Measurements from ENCODE around the gene BSCL2. TPM values are rescaled to one million over a fixed set of nuclear protein-coding genes. Genes with fewer than 3 reads are reported as not detected.
"Not testable (repeated sequence)": the region's sequence is repeated elsewhere in the genome, so short reads cannot be mapped to it uniquely, and the experiment has no call there.

Gene BSCL2
- total and polyA plus RNA-seq, 4 donors, result 147 to 261 (median 201) TPM

- no peak for DNase-seq (ENCODE audit: low read depth in 4 of 6, low spot score in 6 of 6)
- peak overlapping the region; percentile 83 for H3K4me3 ChIP-seq (ENCODE audit: low read depth, low read length)
- H3K9me3 ChIP-seq (ENCODE audit: control insufficient read depth, insufficient read depth, low read length), result no peaks in the 10 kb centered on the region
- peaks cover 38% of the 10 kb centered on the region for H3K36me3 ChIP-seq (ENCODE audit: control insufficient read depth, insufficient read depth, low read length)
- H3K27me3 ChIP-seq (ENCODE audit: control insufficient read depth, insufficient read depth, low read length), result no peaks in the 10 kb centered on the region
- H3K4me1 ChIP-seq (ENCODE audit: control insufficient read depth, insufficient read depth, low read length), result peaks cover 46% of the 10 kb centered on the region
- peak overlapping the region; percentile 98 for H3K27ac ChIP-seq (ENCODE audit: low read depth, low read length)
- 81% methylated on average over 5 of the region's 7 CpGs for WGBS (ENCODE audit: insufficient coverage)
Observed at GRCh38 chr11:62710001-62710345, 2.7 kb upstream of the BSCL2 start.

DNA sequence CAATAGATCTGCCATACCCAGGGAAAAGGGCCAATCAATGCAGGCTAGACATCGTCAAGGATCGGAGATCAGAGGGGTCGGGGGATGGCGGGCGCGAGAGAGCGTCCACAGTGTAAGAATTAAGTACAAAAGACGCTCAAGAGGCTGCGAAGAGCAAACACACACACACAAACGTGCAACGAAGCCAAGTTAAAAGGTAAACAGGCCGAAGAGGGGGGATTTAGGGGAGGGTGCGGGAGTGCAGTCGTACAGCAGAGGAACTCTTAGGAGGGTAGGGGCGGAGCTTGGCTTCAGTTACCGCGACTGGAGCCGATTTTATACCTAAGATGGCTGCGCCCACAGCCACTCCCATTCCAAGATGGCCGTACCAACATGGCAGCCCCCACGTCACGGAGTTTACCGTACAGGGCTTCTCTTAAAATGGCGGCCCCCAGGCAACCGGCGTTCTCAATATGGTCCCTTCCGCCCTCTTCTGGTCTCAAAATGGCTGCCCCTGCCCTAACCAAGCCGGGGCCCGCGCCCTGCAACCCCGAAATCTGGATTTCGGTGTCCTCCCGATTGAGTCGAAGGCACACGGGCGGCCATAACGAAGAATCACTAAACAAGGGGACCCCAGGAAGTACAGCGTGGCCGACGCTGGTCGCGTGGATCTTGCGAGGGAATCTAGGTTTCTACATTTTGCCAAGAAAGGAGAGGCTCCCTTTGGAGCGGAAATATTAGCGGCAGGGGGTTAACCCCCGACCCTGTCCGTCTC lies 2.2 kb upstream of the BSCL2 start:
- H3K9me3 ChIP-seq (ENCODE audit: control insufficient read depth, insufficient read depth, low read length), result no peaks in the 10 kb centered on the region
- peak overlapping the region; percentile 83 for H3K4me3 ChIP-seq (ENCODE audit: low read depth, low read length)
- 2% methylated on average over 43 of the region's 47 CpGs for WGBS (ENCODE audit: insufficient coverage)
- DNase-seq (ENCODE audit: low read depth in 4 of 6, low spot score in 6 of 6), result peak; percentile 90 to 100 (median 99)
- peaks cover 37% of the 10 kb centered on the region for H3K36me3 ChIP-seq (ENCODE audit: control insufficient read depth, insufficient read depth, low read length)
- no peaks in the 10 kb centered on the region for H3K27me3 ChIP-seq (ENCODE audit: control insufficient read depth, insufficient read depth, low read length)
- H3K4me1 ChIP-seq (ENCODE audit: control insufficient read depth, insufficient read depth, low read length), result peaks cover 47% of the 10 kb centered on the region
- peak overlapping the region; percentile 98 for H3K27ac ChIP-seq (ENCODE audit: low read depth, low read length)

DNA sequence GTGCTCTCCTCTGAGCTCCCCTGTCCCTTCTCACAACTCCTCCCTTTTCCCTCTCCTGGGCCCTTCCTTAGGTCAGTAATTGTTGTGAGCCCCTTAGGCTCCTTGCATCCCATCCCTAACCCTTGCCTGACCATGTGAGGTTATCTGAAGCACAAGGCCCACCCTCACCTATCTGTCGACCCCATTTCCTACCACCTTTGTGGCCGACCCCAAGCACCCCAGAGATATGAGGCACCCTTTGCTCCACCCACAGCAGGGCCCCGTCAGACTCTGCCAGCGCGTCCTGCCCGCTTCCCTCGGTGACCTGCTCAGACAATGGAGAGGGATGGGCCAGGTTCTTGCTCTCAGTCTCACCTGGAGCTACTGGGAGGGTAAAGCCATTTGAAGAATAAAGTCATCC lies 1.6 kb upstream of the BSCL2 start:
- Histone ChIP-seq H3K4me3 (ENCODE audit: low read depth, low read length) (peak overlapping the region; percentile 83), H3K9me3 (ENCODE audit: control insufficient read depth, insufficient read depth, low read length) (no peaks in the 10 kb centered on the region), H3K27ac (ENCODE audit: low read depth, low read length) (peak overlapping the region; percentile 98), H3K36me3 (ENCODE audit: control insufficient read depth, insufficient read depth, low read length) (peaks cover 36% of the 10 kb centered on the region), H3K27me3 (ENCODE audit: control insufficient read depth, insufficient read depth, low read length) (no peaks in the 10 kb centered on the region), H3K4me1 (ENCODE audit: control insufficient read depth, insufficient read depth, low read length) (peaks cover 47% of the 10 kb centered on the region)
- WGBS (ENCODE audit: insufficient coverage), result 3% methylated on average over 6 of the region's 7 CpGs
- DNase-seq (ENCODE audit: low read depth in 4 of 6, low spot score in 6 of 6), result no peak

DNA sequence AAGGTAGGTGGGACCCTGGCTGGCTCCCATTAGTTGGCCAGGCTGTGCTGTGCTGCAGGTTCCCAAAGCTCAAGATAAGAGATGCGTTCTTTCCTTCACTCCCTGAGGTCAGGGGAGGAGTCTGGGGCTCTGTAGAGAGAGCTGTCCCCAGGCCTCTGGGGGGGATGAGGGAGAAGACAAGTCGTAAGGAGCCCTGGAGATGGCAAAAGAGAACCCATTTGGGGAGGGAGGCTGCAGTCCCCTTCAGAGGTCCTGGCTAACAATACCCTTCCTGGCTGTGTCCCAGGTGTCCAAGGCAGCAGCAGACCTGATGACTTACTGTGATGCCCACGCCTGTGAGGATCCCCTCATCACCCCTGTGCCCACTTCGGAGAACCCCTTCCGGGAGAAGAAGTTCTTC lies 1.2 kb upstream of the BSCL2 start:
- H3K4me3 ChIP-seq (ENCODE audit: low read depth, low read length), result peak overlapping the region; percentile 83
- H3K4me1 ChIP-seq (ENCODE audit: control insufficient read depth, insufficient read depth, low read length), result peaks cover 47% of the 10 kb centered on the region
- DNase-seq (ENCODE audit: low read depth in 4 of 6, low spot score in 6 of 6), result peak in 1 of 6 donors; percentile 26
- 52% methylated on average over 4 of the region's 5 CpGs for WGBS (ENCODE audit: insufficient coverage)
- peak overlapping the region; percentile 98 for H3K27ac ChIP-seq (ENCODE audit: low read depth, low read length)
- H3K36me3 ChIP-seq (ENCODE audit: control insufficient read depth, insufficient read depth, low read length), result peaks cover 37% of the 10 kb centered on the region
- H3K9me3 ChIP-seq (ENCODE audit: control insufficient read depth, insufficient read depth, low read length), result no peaks in the 10 kb centered on the region
- no peaks in the 10 kb centered on the region for H3K27me3 ChIP-seq (ENCODE audit: control insufficient read depth, insufficient read depth, low read length)

DNA sequence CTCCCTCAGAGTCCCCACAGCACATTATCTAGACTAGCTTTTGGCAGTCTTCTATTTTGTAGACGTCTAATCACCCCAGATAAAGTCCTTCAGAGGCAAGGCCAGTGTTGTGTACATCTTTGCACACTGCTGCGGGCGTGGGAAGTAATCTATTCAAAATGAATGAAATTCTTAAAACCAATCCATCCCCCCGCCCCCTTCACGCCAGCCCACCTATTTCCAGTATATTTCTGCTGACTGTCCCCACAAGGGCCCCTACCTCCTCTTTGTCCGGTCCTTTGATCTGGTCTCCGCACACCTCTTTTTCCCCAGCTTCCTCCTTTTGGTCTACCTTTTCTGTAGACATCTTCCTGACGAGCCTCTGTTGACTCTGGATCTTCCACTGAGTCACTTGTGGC lies 375 bp downstream of the BSCL2 start:
- H3K4me1 ChIP-seq (ENCODE audit: control insufficient read depth, insufficient read depth, low read length), result peaks cover 47% of the 10 kb centered on the region
- 16% methylated on average over 5 of the region's 8 CpGs for WGBS (ENCODE audit: insufficient coverage)

DNA sequence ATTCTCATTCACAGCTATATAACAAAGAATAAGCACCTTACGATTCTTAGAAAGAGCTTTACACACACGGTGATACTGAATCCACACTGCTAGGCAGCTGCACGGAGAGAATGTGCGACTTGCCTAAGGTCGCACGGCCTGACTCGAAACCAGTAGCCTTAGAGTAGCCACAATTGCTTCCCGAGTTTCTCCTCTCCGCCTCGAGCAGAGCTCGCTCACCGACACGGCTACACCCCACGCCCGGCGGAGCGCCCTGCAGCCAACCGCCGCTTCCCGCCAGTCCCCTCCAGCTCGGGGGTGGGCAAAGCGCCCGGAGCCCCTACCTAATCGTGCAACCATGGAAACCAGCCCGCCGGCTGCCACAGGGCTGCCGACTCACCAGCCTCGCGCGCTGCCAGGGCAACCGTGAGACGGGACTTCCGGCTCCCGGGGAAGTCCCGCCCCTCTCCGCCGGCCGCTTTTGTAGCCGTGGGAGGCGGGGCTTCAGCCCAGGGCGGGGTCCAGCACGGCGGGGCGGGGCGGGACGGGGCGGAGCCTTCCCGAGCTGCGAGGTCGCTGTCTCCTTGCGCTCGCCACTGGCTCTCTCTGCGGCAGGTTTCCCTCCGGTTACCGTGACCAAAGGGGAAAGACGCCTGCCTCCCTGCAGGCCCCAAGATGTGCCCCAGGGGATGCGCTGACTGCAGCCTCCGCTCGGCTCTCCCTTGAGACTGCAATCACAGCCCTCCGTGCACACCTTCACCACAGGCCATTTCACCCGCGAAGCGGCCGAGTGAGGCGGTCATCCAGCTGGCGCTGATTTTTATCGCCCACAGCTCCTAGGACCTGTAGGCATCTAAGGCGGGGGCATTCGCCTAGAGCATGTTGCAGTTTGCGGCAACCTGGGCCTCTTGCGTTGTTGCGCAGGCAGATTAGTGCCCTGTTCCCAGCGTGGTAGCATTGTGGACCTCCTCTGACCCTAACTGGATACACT lies 1.1 kb downstream of the BSCL2 start:
- Histone ChIP-seq H3K9me3 (ENCODE audit: control insufficient read depth, insufficient read depth, low read length) (no peaks in the 10 kb centered on the region), H3K4me1 (ENCODE audit: control insufficient read depth, insufficient read depth, low read length) (peaks cover 47% of the 10 kb centered on the region), H3K27me3 (ENCODE audit: control insufficient read depth, insufficient read depth, low read length) (no peaks in the 10 kb centered on the region), H3K4me3 (ENCODE audit: low read depth, low read length) (peak overlapping the region; percentile 83), H3K36me3 (ENCODE audit: control insufficient read depth, insufficient read depth, low read length) (peaks cover 46% of the 10 kb centered on the region), H3K27ac (ENCODE audit: low read depth, low read length) (peak overlapping the region; percentile 98)
- under 1% methylated on average over 73 of the region's 73 CpGs for WGBS (ENCODE audit: insufficient coverage)
- peak in 5 of 6 donors; percentile 90 to 98 (median 95) for DNase-seq (ENCODE audit: low read depth in 4 of 6, low spot score in 6 of 6)

More for the DNA sequence above, 375 bp downstream of the BSCL2 start:
- Histone ChIP-seq H3K4me3 (ENCODE audit: low read depth, low read length) (peak overlapping the region; percentile 83), H3K9me3 (ENCODE audit: control insufficient read depth, insufficient read depth, low read length) (no peaks in the 10 kb centered on the region), H3K36me3 (ENCODE audit: control insufficient read depth, insufficient read depth, low read length) (peaks cover 48% of the 10 kb centered on the region), H3K27me3 (ENCODE audit: control insufficient read depth, insufficient read depth, low read length) (no peaks in the 10 kb centered on the region), H3K27ac (ENCODE audit: low read depth, low read length) (peak overlapping the region; percentile 98)
- DNase-seq (ENCODE audit: low read depth in 4 of 6, low spot score in 6 of 6), result no peak

DNA sequence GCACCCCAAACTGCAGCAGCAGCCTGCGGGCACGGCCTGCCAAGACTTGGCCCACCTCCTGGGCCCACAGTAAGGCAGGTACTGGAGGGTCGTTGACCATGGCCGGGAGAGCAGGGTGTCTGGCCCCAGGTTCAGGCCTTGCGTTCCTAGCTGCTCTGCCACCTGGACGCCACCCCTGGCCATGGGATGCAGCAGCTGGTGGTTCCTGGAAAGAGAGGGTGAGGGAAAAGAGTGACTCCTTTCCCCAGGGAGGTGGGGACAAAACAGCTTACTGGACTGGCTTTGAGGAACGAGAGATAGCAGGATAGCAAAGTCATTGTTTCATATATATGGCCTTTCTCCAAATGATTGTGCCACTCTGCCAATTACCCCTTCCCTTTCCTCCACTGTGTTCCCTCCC lies 1.8 kb downstream of the BSCL2 start:
- Histone ChIP-seq H3K36me3 (ENCODE audit: control insufficient read depth, insufficient read depth, low read length) (peaks cover 45% of the 10 kb centered on the region), H3K4me1 (ENCODE audit: control insufficient read depth, insufficient read depth, low read length) (peaks cover 44% of the 10 kb centered on the region), H3K27me3 (ENCODE audit: control insufficient read depth, insufficient read depth, low read length) (no peaks in the 10 kb centered on the region), H3K9me3 (ENCODE audit: control insufficient read depth, insufficient read depth, low read length) (no peaks in the 10 kb centered on the region), H3K4me3 (ENCODE audit: low read depth, low read length) (peak overlapping the region; percentile 83), H3K27ac (ENCODE audit: low read depth, low read length) (peak overlapping the region; percentile 54)
- no peak for DNase-seq (ENCODE audit: low read depth in 4 of 6, low spot score in 6 of 6)
- 41% methylated on average over 6 of the region's 7 CpGs for WGBS (ENCODE audit: insufficient coverage)

DNA sequence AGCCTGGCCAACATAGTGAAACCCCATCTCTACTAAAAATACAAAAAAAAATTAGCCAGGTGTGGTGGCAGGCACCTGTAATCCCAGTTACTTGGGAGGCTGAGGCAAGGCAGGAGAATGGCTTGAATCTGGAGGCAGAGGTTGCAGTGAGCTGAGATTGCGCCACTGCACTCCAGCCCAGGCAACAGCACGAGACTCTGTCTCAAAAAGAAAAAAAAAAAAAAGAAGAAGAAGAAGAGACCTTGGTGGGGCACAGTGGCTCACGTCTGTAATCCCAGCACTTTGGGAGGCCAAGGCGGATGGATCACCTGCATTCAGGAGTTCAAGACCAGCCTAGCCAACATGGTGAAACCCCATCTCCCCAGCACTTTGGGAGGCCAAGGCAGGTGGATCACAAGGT lies 3.3 kb downstream of the BSCL2 start:
- H3K4me1 ChIP-seq (ENCODE audit: control insufficient read depth, insufficient read depth, low read length), result peaks cover 33% of the 10 kb centered on the region
- H3K27ac ChIP-seq (ENCODE audit: low read depth, low read length); H3K9me3 ChIP-seq (ENCODE audit: control insufficient read depth, insufficient read depth, low read length); H3K27me3 ChIP-seq (ENCODE audit: control insufficient read depth, insufficient read depth, low read length); H3K4me3 ChIP-seq (ENCODE audit: low read depth, low read length); DNase-seq (ENCODE audit: low read depth in 4 of 6, low spot score in 6 of 6): not testable (repeated sequence)
- peaks cover 51% of the 10 kb centered on the region for H3K36me3 ChIP-seq (ENCODE audit: control insufficient read depth, insufficient read depth, low read length)
- 88% methylated on average over 4 of the region's 4 CpGs for WGBS (ENCODE audit: insufficient coverage)

DNA sequence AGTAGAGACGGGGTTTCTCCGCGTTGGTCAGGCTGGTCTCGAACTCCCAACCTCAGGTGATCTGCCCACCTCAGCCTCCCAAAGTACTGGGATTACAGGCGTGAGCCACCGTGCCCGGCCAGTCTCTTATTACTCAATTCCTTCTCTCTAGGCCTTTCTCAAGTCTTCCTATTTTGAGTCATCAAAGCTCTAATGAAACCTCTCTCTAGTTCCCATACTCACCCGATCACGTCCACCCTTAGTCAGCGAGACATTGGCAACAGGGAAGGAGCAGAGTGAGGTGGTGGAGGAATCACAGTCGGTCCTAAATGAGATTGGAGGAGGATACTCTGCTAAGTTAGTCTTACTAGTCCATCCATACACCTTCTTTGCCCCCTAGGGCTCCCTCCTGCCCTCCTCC lies 5.0 kb downstream of the BSCL2 start:
- Histone ChIP-seq H3K27ac (ENCODE audit: low read depth, low read length) (no peak overlapping the region), H3K4me3 (ENCODE audit: low read depth, low read length) (no peak overlapping the region), H3K36me3 (ENCODE audit: control insufficient read depth, insufficient read depth, low read length) (peaks cover 58% of the 10 kb centered on the region), H3K4me1 (ENCODE audit: control insufficient read depth, insufficient read depth, low read length) (peaks cover 18% of the 10 kb centered on the region), H3K9me3 (ENCODE audit: control insufficient read depth, insufficient read depth, low read length) (no peaks in the 10 kb centered on the region), H3K27me3 (ENCODE audit: control insufficient read depth, insufficient read depth, low read length) (no peaks in the 10 kb centered on the region)
- no peak for DNase-seq (ENCODE audit: low read depth in 4 of 6, low spot score in 6 of 6)
- 94% methylated on average over 3 of the region's 11 CpGs for WGBS (ENCODE audit: insufficient coverage)

Data from spinal cord (tissue), 10 donors.